ENCODE measurements around the gene PRCD.

The PRCD gene

GRCh38 chr17:76548378-76549214, 8.8 kb downstream of the PRCD start:
- Histone ChIP-seq H3K36me3 (ENCODE audit: control insufficient read depth in 2 of 2, insufficient read depth in 2 of 2, low read length in 2 of 2) (no peaks in the 10 kb centered on the region), H3K27ac (ENCODE audit: low read depth in 2 of 2, low read length in 2 of 2) (no peak overlapping the region), H3K4me1 (ENCODE audit: control insufficient read depth in 2 of 2, insufficient read depth in 2 of 2, low read length in 2 of 2) (peaks cover 8 to 18% of the 10 kb centered on the region in 2 donors), H3K27me3 (ENCODE audit: control insufficient read depth in 2 of 2, insufficient read depth in 2 of 2, low read length in 2 of 2) (peaks cover 2 to 37% of the 10 kb centered on the region in 2 donors), H3K9ac (ENCODE audit: low read depth in 1 of 2, low read length in 2 of 2) (no peak overlapping the region), H3K9me3 (ENCODE audit: control insufficient read depth in 2 of 2, low read length in 2 of 2) (no peaks in the 10 kb centered on the region), H3K4me3 (ENCODE audit: low read length in 2 of 2) (no peak overlapping the region)

GRCh38 chr17:76549215-76549518, 9.3 kb downstream of the PRCD start:
- H3K4me1 ChIP-seq (ENCODE audit: control insufficient read depth in 2 of 2, insufficient read depth in 2 of 2, low read length in 2 of 2) = peaks cover 8 to 18% of the 10 kb centered on the region in 2 donors
- no peaks in the 10 kb centered on the region for H3K9me3 ChIP-seq (ENCODE audit: control insufficient read depth in 2 of 2, low read length in 2 of 2)
- H3K27me3 ChIP-seq (ENCODE audit: control insufficient read depth in 2 of 2, insufficient read depth in 2 of 2, low read length in 2 of 2) = peaks cover 0 to 33% of the 10 kb centered on the region in 2 donors
- no peak overlapping the region for H3K9ac ChIP-seq (ENCODE audit: low read depth in 1 of 2, low read length in 2 of 2)
- no peak overlapping the region for H3K4me3 ChIP-seq (ENCODE audit: low read length in 2 of 2)
- H3K36me3 ChIP-seq (ENCODE audit: control insufficient read depth in 2 of 2, insufficient read depth in 2 of 2, low read length in 2 of 2) = no peaks in the 10 kb centered on the region
- H3K27ac ChIP-seq (ENCODE audit: low read depth in 2 of 2, low read length in 2 of 2) = no peak overlapping the region

- Histone ChIP-seq H3K9me3 (ENCODE audit: control insufficient read depth in 2 of 2, low read length in 2 of 2) (no peaks in the 10 kb centered on the region), H3K27me3 (ENCODE audit: control insufficient read depth in 2 of 2, insufficient read depth in 2 of 2, low read length in 2 of 2) (peaks cover 0 to 29% of the 10 kb centered on the region in 2 donors), H3K36me3 (ENCODE audit: control insufficient read depth in 2 of 2, insufficient read depth in 2 of 2, low read length in 2 of 2) (no peaks in the 10 kb centered on the region), H3K4me1 (ENCODE audit: control insufficient read depth in 2 of 2, insufficient read depth in 2 of 2, low read length in 2 of 2) (peaks cover 7 to 16% of the 10 kb centered on the region in 2 donors), H3K4me3 (ENCODE audit: low read length in 2 of 2) (no peak overlapping the region), H3K27ac (ENCODE audit: low read depth in 2 of 2, low read length in 2 of 2) (no peak overlapping the region), H3K9ac (ENCODE audit: low read depth in 1 of 2, low read length in 2 of 2) (no peak overlapping the region)
Observed at GRCh38 chr17:76549539-76549938, 9.7 kb downstream of the PRCD start.

GRCh38 chr17:76550712-76551615, 11.1 kb downstream of the PRCD start:
- Histone ChIP-seq H3K27ac (ENCODE audit: low read depth in 2 of 2, low read length in 2 of 2) (no peak overlapping the region), H3K9me3 (ENCODE audit: control insufficient read depth in 2 of 2, low read length in 2 of 2) (no peaks in the 10 kb centered on the region), H3K4me3 (ENCODE audit: low read length in 2 of 2) (no peak overlapping the region), H3K36me3 (ENCODE audit: control insufficient read depth in 2 of 2, insufficient read depth in 2 of 2, low read length in 2 of 2) (no peaks in the 10 kb centered on the region), H3K27me3 (ENCODE audit: control insufficient read depth in 2 of 2, insufficient read depth in 2 of 2, low read length in 2 of 2) (peaks cover 0 to 18% of the 10 kb centered on the region in 2 donors), H3K9ac (ENCODE audit: low read depth in 1 of 2, low read length in 2 of 2) (no peak overlapping the region), H3K4me1 (ENCODE audit: control insufficient read depth in 2 of 2, insufficient read depth in 2 of 2, low read length in 2 of 2) (peaks cover 5 to 11% of the 10 kb centered on the region in 2 donors)

GRCh38 chr17:76551685-76552084, 11.8 kb downstream of the PRCD start:
- H3K9me3 ChIP-seq (ENCODE audit: control insufficient read depth in 2 of 2, low read length in 2 of 2) = no peaks in the 10 kb centered on the region
- no peak overlapping the region for H3K9ac ChIP-seq (ENCODE audit: low read depth in 1 of 2, low read length in 2 of 2)
- H3K4me1 ChIP-seq (ENCODE audit: control insufficient read depth in 2 of 2, insufficient read depth in 2 of 2, low read length in 2 of 2) = peaks cover 7 to 9% of the 10 kb centered on the region in 2 donors
- no peak overlapping the region for H3K27ac ChIP-seq (ENCODE audit: low read depth in 2 of 2, low read length in 2 of 2)
- H3K27me3 ChIP-seq (ENCODE audit: control insufficient read depth in 2 of 2, insufficient read depth in 2 of 2, low read length in 2 of 2) = peaks cover 0 to 13% of the 10 kb centered on the region in 2 donors
- H3K4me3 ChIP-seq (ENCODE audit: low read length in 2 of 2) = no peak overlapping the region
- no peaks in the 10 kb centered on the region for H3K36me3 ChIP-seq (ENCODE audit: control insufficient read depth in 2 of 2, insufficient read depth in 2 of 2, low read length in 2 of 2)

- Histone ChIP-seq H3K4me1 (ENCODE audit: control insufficient read depth in 2 of 2, insufficient read depth in 2 of 2, low read length in 2 of 2) (peaks cover 5 to 12% of the 10 kb centered on the region in 2 donors), H3K27ac (ENCODE audit: low read depth in 2 of 2, low read length in 2 of 2) (no peak overlapping the region), H3K36me3 (ENCODE audit: control insufficient read depth in 2 of 2, insufficient read depth in 2 of 2, low read length in 2 of 2) (no peaks in the 10 kb centered on the region), H3K27me3 (ENCODE audit: control insufficient read depth in 2 of 2, insufficient read depth in 2 of 2, low read length in 2 of 2) (peaks cover 0 to 4% of the 10 kb centered on the region in 2 donors), H3K4me3 (ENCODE audit: low read length in 2 of 2) (no peak overlapping the region), H3K9ac (ENCODE audit: low read depth in 1 of 2, low read length in 2 of 2) (no peak overlapping the region), H3K9me3 (ENCODE audit: control insufficient read depth in 2 of 2, low read length in 2 of 2) (no peaks in the 10 kb centered on the region)
Observed at GRCh38 chr17:76553178-76553908, 13.5 kb downstream of the PRCD start.

- H3K9ac ChIP-seq (ENCODE audit: low read depth in 1 of 2, low read length in 2 of 2) = no peak overlapping the region
- no peaks in the 10 kb centered on the region for H3K9me3 ChIP-seq (ENCODE audit: control insufficient read depth in 2 of 2, low read length in 2 of 2)
- H3K4me1 ChIP-seq (ENCODE audit: control insufficient read depth in 2 of 2, insufficient read depth in 2 of 2, low read length in 2 of 2) = peaks cover 11 to 19% of the 10 kb centered on the region in 2 donors
- H3K27ac ChIP-seq (ENCODE audit: low read depth in 2 of 2, low read length in 2 of 2) = no peak overlapping the region
- H3K27me3 ChIP-seq (ENCODE audit: control insufficient read depth in 2 of 2, insufficient read depth in 2 of 2, low read length in 2 of 2) = peaks cover 0 to 4% of the 10 kb centered on the region in 2 donors
- no peaks in the 10 kb centered on the region for H3K36me3 ChIP-seq (ENCODE audit: control insufficient read depth in 2 of 2, insufficient read depth in 2 of 2, low read length in 2 of 2)
- no peak overlapping the region for H3K4me3 ChIP-seq (ENCODE audit: low read length in 2 of 2)
Observed at GRCh38 chr17:76554131-76554530, 14.3 kb downstream of the PRCD start.

- Histone ChIP-seq H3K9ac (ENCODE audit: low read depth in 1 of 2, low read length in 2 of 2) (peak overlapping the region; percentile 87 to 93), H3K4me3 (ENCODE audit: low read length in 2 of 2) (peak overlapping the region; percentile 85 to 100), H3K9me3 (ENCODE audit: control insufficient read depth in 2 of 2, low read length in 2 of 2) (no peaks in the 10 kb centered on the region), H3K27ac (ENCODE audit: low read depth in 2 of 2, low read length in 2 of 2) (peak overlapping the region; percentile 78 to 84), H3K4me1 (ENCODE audit: control insufficient read depth in 2 of 2, insufficient read depth in 2 of 2, low read length in 2 of 2) (peaks cover 13 to 29% of the 10 kb centered on the region in 2 donors), H3K36me3 (ENCODE audit: control insufficient read depth in 2 of 2, insufficient read depth in 2 of 2, low read length in 2 of 2) (peaks cover 6 to 10% of the 10 kb centered on the region in 2 donors), H3K27me3 (ENCODE audit: control insufficient read depth in 2 of 2, insufficient read depth in 2 of 2, low read length in 2 of 2) (no peaks in the 10 kb centered on the region)
Observed at GRCh38 chr17:76556765-76557367, 17.0 kb downstream of the PRCD start.

- no peaks in the 10 kb centered on the region for H3K27me3 ChIP-seq (ENCODE audit: control insufficient read depth in 2 of 2, insufficient read depth in 2 of 2, low read length in 2 of 2)
- peak overlapping the region; percentile 78 to 84 for H3K27ac ChIP-seq (ENCODE audit: low read depth in 2 of 2, low read length in 2 of 2)
- H3K9me3 ChIP-seq (ENCODE audit: control insufficient read depth in 2 of 2, low read length in 2 of 2) = no peaks in the 10 kb centered on the region
- peak overlapping the region; percentile 85 to 100 for H3K4me3 ChIP-seq (ENCODE audit: low read length in 2 of 2)
- H3K4me1 ChIP-seq (ENCODE audit: control insufficient read depth in 2 of 2, insufficient read depth in 2 of 2, low read length in 2 of 2) = peaks cover 13 to 33% of the 10 kb centered on the region in 2 donors
- peak overlapping the region; percentile 87 to 93 for H3K9ac ChIP-seq (ENCODE audit: low read depth in 1 of 2, low read length in 2 of 2)
- peaks cover 9 to 13% of the 10 kb centered on the region in 2 donors for H3K36me3 ChIP-seq (ENCODE audit: control insufficient read depth in 2 of 2, insufficient read depth in 2 of 2, low read length in 2 of 2)
Observed at GRCh38 chr17:76557368-76558197, 17.7 kb downstream of the PRCD start.
